Measurements from ENCODE around the gene SPATA1.
"Not testable (repeated sequence)": the region's sequence is repeated elsewhere in the genome, so short reads cannot be mapped to it uniquely, and the experiment has no call there.

SPATA1 gene

GRCh38 chr1:84510165-84510564 is 4.0 kb downstream of the SPATA1 start:
- DNase-seq = no peak

- no peak for DNase-seq
Measured at GRCh38 chr1:84510668-84511067, 4.5 kb downstream of the SPATA1 start.

- peak; percentile 44 for DNase-seq
Measured at GRCh38 chr1:84524590-84524989, 18.4 kb downstream of the SPATA1 start.

- peak; percentile 21 for DNase-seq
Measured at GRCh38 chr1:84525779-84526178, 19.6 kb downstream of the SPATA1 start.

GRCh38 chr1:84538599-84538998 is 32.4 kb downstream of the SPATA1 start:
- DNase-seq = peak; percentile 66

- peak; percentile 53 for DNase-seq
Measured at GRCh38 chr1:84539972-84540371, 33.8 kb downstream of the SPATA1 start.

GRCh38 chr1:84540759-84541158 is 34.6 kb downstream of the SPATA1 start:
- DNase-seq = peak; percentile 60

GRCh38 chr1:84541679-84542078 is 35.5 kb downstream of the SPATA1 start:
- peak; percentile 54 for DNase-seq

GRCh38 chr1:84550826-84551225 is 44.6 kb downstream of the SPATA1 start:
- DNase-seq = no peak

GRCh38 chr1:84569216-84569615 is 63.0 kb downstream of the SPATA1 start:
- no peak for DNase-seq

GRCh38 chr1:84570436-84571149 is 64.4 kb downstream of the SPATA1 start:
- DNase-seq = no peak

- no peak for DNase-seq
Measured at GRCh38 chr1:84571150-84571535, 65.0 kb downstream of the SPATA1 start.

- DNase-seq = no peak
Measured at GRCh38 chr1:84573481-84573966, 67.3 kb downstream of the SPATA1 start.

- DNase-seq = peak; percentile 93
Measured at GRCh38 chr1:84573967-84574842, 68.0 kb downstream of the SPATA1 start, which contains the start of gene CTBS. Gene CTBS (minus strand): TSS chr1:84574440. CDS start chr1:84574415, 25 bp downstream.

- DNase-seq = peak; percentile 51
Measured at GRCh38 chr1:84574936-84575335, 68.8 kb downstream of the SPATA1 start.

- no peak for DNase-seq
Measured at GRCh38 chr1:84581648-84582047, 75.5 kb downstream of the SPATA1 start.

- DNase-seq = no peak
Measured at GRCh38 chr1:84582802-84583587, 76.8 kb downstream of the SPATA1 start.

- DNase-seq = no peak
Measured at GRCh38 chr1:84583648-84584047, 77.5 kb downstream of the SPATA1 start.

GRCh38 chr1:84584126-84584525 is 77.9 kb downstream of the SPATA1 start:
- DNase-seq = no peak

GRCh38 chr1:84585803-84586202 is 79.6 kb downstream of the SPATA1 start:
- DNase-seq = no peak

GRCh38 chr1:84587099-84587498 is 80.9 kb downstream of the SPATA1 start:
- no peak for DNase-seq

- DNase-seq = not testable (repeated sequence)
Measured at GRCh38 chr1:84594959-84595358, 88.8 kb downstream of the SPATA1 start.

- no peak for DNase-seq
Measured at GRCh38 chr1:84597011-84597410, 90.8 kb downstream of the SPATA1 start.

Data from OCI-M1 (cell line).